ENCODE measurements around the gene ZYG11A.
A peak's percentile ranks its signal among the peaks of the same experiment; 100 is the strongest.
"Not testable (repeated sequence)": the region's sequence is repeated elsewhere in the genome, so short reads cannot be mapped to it uniquely, and the experiment has no call there.

ZYG11A gene

DNA sequence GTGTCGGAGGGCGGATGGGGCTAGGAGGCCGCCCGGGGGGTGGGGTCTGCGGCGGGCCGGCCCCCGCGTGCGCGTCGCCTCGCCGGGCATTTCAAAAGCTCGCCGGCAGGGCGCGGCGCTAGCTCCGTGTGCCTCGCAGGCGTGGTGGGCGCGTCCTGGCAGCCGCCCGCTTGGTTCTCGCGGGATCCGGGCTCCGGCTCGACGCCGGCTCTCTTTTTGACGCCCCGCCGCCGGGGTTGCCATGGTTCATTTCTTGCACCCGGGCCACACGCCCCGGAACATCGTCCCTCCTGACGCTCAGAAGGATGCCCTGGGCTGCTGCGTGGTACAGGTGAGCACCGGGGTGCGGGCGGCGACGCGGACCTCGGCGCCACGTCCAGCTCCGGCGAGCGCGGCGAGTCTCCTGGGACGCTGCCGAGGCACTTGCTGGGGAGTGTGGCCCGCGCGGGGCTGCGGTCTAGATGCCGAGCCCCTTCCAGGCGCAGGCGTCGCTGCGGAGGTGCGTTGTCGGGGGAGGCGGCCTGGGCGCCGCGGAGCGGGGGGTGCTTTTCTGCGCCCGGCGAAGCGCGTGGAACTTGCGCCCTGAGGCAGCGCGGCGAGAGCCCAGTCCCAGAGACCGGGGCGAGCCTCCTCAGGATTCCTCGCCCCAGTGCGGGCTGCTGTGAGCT, at the start of gene ZYG11A:
TSS of gene ZYG11A (plus strand) at position 118 of the 668 bp plus-strand sequence. CDS start at position 242, 124 bp downstream.
- peak; percentile 50 for DNase-seq

DNA sequence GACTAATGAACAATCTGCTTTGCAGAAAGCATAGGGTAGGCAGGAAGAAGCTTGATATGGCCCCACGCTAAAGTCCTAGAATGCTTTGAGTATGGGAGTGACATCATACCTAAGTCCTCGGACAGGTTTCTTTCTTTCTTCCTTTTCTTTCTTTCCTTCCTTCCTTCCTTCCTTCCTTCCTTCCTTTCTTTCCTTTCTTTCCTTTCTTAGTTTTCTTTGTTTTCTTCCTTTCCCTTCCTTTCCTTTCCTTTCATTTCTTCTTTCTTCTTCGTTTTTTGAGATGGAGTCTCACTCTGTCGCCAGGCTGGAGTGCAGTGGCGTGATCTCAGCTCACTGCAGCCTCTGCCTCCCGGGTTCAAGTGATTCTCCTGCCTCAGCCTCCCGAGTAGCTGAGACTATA, 48.8 kb upstream of the ZYG11A start:
- not testable (repeated sequence) for DNase-seq

DNA sequence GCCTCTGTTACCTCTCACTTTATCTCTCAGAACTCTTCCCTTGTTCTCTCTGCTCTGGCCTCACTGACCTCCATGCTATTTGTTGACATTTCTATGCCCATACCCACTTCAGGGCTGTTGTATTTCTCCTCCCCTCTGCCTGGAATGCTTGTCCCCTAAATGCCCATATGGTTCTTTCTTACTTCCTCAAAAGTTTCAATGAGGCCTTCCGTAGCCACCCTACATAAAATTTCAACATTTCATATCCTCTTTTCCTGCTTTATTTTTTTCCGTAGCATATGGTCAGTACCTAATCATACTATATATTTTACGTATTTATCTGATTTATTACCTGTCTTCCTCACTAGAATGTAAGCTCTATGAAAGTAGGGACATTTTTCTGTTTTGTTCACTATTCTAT, 47.1 kb upstream of the ZYG11A start:
- DNase-seq: no peak

DNA sequence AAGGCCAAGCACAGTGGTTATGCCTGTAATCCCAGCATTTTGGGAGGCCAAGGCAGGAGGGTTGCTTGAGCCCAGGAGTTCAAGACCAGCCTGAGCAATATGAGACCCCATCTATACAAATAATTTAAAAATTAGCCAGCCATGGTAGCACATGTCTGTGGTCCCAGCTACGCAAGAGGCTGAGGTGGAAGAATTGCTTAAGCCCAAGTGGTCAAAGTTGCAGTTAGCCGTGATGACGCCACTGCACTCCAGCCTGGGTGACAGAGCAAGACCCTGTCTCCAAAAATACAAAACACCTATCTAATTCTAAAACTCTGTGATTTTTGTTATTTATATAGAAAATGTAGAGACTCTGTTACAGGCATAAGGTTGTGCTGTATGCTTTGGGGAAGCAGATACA, 44.2 kb upstream of the ZYG11A start:
- no peak for DNase-seq

DNA sequence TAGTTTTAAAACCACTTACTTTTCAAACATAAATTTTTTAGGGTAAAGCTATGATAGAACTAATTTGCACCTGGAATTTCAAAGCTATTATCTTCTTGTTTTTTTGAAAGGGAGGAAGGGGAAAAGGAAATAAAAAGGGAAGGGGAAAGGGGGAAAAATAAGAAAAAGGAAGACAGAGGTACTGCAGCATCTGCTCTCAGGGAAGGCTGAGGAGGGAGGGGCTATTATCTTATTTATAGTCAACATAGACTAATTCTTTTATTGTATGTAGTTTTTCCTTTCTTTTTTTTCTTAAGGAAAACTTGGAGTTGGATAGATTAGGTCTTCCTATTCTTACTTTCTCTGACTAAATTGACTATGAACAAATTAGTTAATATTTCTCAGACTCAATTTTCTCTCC, 41.5 kb upstream of the ZYG11A start:
- DNase-seq: no peak

DNA sequence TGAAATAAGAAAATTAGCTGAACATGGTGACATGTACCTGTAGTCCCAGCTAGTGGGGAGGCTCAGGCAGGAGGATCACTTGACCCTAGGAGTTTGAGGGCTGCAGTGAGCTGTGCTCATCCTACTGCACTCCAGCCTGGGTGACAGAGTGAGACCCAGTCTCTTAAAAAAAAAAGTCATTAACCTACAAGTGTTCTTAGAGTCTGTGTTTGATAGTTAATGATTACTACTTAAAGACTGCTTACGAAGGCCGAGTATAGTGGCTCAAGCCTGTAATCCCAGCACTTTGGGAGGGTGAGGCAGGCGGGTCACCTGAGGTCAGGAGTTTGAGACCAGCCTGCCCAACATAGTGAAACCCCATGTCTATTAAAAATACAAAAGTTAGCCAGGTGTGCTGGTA, 38.5 kb upstream of the ZYG11A start:
- not testable (repeated sequence) for DNase-seq

DNA sequence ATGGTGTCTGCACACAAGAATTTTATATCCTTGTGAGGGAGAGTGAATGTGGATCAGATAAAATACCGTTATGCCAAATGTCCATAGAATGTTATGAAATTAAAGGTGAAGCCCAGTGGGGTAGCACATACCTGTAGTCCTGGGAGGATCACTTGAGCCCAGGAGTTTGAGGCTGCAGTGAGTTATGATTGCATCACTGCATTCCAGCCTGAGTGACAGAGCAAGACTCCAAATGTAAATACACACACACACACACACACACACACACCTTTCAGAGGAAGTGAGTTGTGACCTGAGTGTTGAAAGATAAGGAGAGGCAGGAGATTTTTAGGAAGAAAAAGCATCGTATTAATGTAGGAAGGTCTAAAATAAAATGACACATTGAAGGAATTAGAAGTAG, 28.1 kb upstream of the ZYG11A start:
- DNase-seq: no peak

DNA sequence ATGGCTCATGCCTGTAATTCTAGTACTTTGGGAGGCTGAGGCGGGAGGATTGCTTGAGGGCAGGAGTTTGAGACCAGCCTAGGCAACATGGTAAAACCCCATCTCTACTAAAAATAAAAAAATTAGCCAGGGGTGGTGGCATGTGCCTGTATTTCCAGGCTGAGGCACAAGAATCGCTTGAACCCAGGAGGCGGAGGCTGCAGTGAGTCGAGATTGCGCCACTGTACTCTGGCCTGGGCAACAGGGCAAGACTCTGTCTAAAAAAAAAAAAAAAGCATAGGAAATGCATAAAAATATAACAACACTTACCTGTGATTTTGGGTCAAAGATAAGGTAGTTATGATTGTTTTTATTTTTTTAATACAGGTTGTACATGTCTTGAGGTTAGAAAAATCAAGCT, 21.7 kb upstream of the ZYG11A start:
- DNase-seq: not testable (repeated sequence)

DNA sequence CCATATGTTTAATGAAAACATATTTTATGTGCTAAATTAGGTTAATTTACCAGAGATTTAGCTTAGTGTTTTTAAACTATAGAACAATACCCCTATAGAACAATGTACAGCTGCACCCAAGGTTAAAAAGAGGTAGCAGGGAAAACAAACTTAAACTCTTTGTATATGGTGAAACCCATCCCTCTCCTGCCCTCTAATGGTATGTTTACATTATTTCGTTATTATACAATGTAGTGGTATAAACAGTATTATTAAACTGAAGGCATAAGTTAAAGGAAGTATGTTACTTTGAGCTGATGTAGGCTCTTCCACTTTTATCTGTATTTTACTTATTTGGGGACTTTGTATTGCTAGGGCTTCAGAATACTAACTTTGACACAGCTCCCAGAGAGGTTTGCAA, 16.7 kb upstream of the ZYG11A start:
- no peak for DNase-seq

DNA sequence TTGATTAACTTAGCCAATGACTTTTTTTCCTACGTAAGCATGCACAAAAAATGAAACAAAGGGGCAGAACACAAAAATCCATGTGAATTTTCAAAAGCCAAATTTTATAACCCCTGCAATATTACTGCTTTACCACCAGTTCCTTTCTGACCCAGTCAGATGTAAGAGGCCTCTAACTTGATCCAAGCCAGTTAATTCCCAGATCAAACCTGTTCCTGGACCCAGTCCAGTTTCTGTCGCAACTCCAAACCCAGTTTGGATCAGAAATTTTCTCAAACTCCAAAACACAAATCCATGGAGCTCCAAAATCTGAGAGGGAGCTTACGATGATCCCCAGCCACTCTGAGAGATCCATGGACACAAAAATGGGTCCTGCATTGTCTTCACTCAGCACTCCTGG, 7.8 kb upstream of the ZYG11A start:
- no peak for DNase-seq

DNA sequence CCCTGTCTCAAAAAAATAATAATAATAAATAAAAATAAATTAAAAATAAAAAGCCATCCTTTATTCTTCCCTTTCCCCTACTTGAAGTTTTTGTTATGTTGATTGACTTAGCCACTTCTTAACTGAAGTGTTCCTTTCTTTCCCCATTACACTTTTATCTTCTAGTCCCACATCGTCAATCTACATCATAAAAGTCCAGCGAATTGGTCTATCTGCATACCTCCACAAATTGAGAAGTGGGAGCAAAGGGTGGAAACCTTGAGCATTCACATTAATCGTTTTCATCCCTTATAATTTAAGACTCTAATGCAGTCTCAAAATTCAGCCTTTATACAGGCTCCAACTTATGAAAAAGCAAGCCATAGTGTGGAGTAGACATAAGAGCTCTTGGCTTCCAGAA, 6.5 kb upstream of the ZYG11A start:
- DNase-seq: no peak

DNA sequence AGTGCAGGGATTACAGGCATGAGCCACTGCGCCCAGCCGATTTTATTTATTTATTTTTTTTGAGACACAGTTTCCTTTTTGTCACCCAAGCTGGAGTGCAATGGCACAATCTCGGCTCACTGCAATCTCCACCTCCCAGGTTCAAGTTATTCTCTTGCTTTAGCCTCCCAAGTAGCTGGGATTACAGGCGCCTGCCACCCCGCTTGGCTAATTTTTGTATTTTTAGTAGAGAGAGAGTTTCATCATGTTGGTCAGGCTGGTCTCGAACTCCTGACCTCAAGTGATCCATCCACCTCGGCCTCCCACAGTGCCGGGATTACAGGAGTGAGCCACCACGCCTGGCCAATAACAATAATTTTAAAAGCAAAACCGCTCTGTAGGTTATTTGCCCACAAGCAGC, 3.4 kb upstream of the ZYG11A start:
- not testable (repeated sequence) for DNase-seq

DNA sequence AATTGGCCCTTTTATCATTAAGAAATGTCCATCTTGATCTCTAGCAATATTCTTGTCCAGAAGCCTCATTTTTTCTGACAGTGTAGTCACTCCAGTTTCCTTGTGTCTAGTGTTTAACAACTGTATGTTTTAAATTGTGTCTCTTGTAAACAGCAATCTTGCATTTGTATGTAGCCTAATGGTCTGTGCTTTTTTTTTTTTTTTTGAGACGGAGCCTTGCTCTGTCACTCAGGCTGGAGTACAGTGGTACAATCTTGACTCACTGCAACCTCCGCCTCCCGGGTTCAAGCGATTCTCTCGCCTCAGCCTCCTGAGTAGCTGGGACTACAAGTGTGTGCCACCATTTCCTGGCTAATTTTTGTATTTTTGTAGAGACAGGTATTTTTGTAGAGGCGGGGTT, 2.6 kb downstream of the ZYG11A start:
- DNase-seq: not testable (repeated sequence)

DNA sequence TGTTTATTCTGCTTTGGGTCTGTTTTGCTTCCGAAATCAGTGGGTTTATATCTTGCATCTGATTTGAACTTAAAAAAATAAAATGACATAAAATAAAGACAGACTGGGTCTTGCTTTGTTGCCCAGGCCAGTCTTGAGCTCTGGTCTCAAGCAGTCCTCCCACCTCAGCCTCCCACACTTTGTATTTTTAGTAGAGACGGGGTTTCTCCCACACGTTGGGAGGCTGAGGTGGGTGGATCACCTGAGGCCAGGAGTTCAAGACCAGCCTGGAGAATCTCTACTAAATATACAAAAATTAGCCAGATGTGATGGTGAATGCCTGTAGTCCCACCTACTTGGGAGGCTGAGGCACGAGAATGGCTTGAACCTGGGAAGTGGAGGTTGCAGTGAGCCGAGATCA, 5.9 kb downstream of the ZYG11A start:
- DNase-seq: no peak

DNA sequence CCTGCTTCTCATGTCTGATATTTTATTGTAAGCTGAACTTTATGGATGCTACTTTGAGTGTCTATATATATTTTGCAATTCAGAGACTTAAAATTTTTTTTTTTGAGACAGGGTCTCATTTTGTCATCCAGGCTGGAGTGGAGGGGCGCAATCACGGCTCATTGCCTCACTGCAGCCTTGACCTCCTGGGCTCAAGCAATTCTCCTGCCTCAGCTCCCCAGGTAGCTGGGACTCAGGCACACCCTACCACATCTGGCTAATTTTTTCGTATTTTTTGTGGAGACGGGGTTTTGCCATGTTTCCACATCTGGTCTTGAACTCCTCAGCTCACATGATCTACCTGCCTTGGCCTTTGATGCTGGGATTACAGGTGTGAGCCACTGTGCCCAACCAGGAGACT, 8.4 kb downstream of the ZYG11A start:
- DNase-seq: no peak

DNA sequence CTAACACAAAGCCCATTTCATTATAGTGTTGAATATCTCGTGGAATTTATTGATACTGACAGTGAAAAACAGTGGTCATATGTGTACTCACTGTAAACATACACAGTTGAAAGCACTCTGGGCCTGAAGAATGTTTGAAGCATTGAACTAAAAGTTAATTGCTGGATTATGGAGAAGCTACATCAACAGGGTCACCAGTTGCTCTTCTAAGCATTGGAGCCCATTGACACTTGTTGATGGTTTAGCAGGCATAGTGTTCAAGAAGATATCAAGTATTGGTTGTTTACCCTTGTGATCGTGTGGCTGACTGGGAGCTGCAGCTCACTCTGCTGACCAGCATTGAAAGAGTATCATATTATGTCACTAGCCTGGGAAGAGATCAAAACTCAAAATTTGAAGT, 10.3 kb downstream of the ZYG11A start:
- no peak for DNase-seq

DNA sequence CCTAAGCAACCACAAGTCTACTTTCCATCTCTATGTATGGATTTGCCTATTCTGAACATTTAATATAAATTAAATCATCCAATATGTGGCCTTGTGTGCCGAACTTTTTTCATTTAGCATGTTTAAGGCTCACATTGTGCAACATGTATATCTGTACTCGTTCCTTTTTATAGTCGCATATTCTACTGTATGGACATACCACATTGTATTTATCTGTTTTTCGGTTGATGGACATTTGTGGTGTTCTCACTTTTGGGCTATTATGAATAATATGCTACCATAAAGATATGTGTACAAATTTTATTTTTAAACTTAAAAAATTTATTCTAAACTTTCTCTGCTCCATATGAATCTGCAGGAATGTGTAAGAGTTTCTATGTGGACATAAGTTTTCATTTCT, 13.0 kb downstream of the ZYG11A start:
- DNase-seq: no peak

DNA sequence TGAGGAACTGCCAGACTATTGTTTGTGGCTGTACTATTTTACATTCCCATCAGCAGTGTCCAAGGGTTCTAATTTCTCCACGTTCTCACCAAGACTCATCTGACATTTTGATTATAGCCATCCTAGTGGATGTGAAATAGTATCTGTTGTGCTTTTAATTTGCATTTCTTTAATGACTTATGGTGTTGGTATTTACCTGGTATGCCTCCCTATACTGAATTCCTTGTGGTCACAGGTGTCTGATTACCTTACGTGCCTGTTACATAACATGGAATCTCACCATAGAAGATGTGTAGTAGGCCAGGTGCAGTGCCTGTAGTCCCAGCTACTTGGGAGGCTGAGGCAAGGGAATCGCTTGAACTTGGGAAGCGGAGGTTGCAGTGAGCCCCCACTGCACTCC, 13.5 kb downstream of the ZYG11A start:
- DNase-seq: no peak

DNA sequence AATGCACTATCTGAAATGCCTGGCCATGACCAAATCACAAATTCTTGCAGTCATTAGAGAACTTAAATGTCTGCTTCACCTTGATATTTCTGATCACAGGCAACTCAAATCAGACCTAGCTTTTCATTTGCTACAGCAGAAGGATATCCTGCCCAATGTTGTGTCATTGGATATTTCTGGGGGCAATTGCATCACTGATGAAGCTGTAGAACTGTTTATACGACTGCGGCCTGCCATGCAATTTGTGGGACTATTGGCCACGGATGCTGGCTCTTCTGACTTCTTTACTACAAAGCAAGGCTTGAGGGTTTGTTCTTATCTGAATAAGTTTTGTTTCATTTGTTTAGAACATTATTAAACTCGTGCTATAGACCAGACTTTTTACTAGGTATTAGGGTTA, 14.9 kb downstream of the ZYG11A start:
- no peak for DNase-seq

DNA sequence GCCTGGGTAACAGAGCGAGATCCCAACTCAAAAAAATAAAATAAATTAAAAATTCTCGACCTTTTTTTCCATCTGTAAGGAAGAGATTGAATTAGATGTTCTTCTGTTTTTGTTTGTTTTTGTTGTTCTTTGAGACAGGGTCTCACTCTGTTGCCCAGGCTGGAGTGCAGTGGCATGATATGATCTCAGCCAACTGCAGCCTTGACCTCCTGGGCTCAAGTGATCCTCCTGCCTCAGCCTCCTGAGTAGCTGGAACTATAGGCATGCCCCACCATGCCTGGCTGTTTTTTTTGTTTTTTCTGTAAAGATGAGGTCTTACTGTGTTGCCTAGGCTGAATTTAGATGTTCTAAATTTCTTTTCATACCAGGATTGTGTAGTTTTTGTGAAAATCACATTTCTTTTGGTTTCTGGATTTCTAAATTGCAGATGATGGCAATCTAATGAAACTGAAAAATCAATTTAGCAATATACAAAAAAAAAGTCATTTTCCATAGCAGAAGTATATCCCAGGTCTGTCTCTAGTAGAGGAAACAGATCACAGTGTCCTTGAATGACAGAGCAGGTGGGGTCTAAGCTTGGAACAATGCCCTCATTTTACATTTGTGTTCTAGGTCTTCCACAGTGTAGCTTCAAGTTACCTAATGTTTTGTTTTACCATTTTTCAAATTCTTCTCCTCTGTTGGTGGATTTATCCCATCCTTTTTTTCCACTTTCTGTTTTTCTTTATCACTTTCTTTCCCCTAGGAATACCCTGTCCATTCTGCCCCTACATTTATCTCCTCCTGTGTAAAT, 20.3 kb downstream of the ZYG11A start:
- no peak for DNase-seq

DNA sequence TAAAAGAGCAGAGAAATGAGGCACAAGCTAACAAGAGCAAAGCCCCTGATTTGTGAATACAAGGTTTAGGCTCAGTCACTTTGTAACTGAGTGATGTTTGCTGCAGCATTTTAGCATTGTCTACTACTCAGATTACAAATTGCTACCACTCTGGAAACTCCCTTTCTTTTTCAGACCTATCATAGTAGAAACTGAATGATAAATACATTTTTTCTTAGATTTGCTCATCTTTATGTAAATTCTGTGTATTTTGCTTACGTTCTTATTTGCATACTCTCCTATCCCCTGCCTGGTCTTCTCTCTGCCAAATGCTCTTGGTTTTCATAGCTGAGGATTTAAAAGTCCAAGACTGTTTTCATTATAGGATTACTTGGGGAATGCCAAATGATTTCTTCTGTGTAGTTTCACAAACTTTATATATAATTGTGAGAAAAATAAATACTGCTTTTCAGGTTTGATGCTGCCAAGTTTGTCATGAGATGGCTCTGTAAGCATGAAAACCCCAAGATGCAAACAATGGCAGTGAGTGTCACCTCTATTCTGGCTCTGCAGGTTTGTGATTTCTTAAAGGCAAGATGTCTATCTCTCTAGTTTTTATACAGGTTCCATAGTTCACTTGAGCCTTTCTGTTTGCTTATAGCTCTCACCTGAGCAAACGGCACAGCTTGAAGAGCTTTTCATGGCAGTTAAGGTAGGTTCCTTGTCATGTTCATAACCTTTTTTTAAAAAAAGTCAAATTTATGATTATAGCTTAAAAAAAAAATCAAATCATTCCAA, 24.7 kb downstream of the ZYG11A start:
- no peak for DNase-seq

DNA sequence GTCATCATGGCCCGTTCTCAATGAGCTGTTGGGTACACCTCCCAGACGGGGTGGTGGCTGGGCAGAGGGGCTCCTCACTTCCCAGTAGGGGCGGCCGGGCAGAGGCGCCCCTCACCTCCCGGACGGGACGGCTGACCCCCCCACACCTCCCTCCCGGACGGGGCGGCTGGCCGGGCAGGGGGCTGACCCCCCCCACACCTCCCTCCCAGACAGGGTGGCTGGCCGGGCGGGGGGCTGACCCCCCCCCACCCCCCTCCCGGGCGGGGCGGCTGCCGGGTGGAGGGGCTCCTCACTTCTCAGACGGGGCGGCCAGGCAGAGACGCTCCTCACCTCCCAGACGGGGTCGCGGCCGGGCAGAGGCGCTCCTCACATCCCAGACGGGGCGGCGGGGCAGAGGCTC, 27.2 kb downstream of the ZYG11A start:
- not testable (repeated sequence) for DNase-seq

DNA sequence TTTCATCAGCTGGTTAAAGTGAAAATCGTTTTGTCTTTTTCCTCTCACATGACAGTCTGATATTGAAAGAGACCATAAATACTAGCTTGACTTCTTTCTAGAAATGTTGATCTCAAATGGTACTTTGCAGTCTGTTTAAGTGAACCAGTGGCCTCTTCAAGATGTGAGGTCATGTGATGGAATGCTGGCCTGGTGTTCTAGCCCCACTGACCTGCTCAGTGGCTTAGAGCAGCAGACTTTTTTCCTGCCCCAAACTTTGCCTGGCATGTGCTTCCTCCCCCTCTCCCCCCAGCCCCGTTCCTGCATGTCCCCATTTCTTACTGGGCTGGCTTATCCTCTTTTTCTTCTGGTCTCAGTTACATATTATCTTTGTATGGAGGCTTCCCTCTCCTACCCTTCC, 34.3 kb downstream of the ZYG11A start:
- DNase-seq: no peak

DNA sequence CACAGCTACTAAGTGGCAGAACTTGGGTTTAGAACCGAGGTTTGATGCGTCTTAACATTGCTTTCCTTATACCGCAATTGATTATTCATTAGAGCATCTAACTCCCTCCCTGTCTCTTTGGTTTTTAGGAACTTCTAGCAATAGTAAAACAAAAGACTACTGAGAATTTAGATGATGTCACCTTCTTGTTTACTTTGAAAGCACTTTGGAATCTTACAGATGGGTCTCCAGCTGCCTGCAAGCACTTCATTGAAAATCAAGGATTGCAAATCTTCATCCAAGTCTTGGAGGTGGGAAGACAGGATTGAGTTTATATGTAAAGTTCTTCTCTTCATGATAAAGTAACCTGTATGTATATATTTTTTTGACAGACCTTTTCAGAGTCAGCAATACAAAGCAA, 35.0 kb downstream of the ZYG11A start:
- DNase-seq: no peak

All from NCI-H1092 treated with DMSO at 0.1 percent for 48 hours (cell line).